GM12878 (cell line): ENCODE results near the gene LDLRAD3. TPM values are rescaled to one million over a fixed set of nuclear protein-coding genes. Genes with fewer than 3 reads are reported as not detected.

Source experiments
- ATAC-seq: fragments of 200-7000 bp; cut with Tn5 transposase; 3 replicates; pipeline ENCODE4 v1.9.1; 2020; ENCODE audit warnings: mild to moderate bottlenecking, moderate library complexity
- BruUV-seq: library from RNA; stranded (reverse); fragments of 400-500 nt; replicated peaks from 2 replicates; lab custom pipeline; 2021; lab: Mats Ljungman, UMichigan
- CTCF ChIA-PET: fragments of 300-600 bp; sonication (Branson Sonifier 250); formaldehyde crosslinking; extraction: SDS; loops from one replicate; lab custom pipeline; 2021; ENCODE audit warnings: inconsistent platforms; lab: Yijun Ruan, JAX
- POLR2A ChIA-PET: fragments of 350-600 bp; formaldehyde crosslinking; extraction: SDS; loops from one replicate; lab custom pipeline; 2021; ENCODE audit warnings: inconsistent platforms; lab: Charles Lee
- RAD21 ChIA-PET: fragments of 300-600 bp; sonication (Branson Sonifier 250); formaldehyde crosslinking; loops from one replicate; lab custom pipeline; 2023; ENCODE audit warnings: antibody characterized with exemption; ENCODE audit not compliant: unreplicated experiment; lab: Charles Lee
- SMC1A ChIA-PET: fragments of 300-600 bp; sonication (Branson Sonifier 250); formaldehyde crosslinking; loops from one replicate; lab custom pipeline; 2023; ENCODE audit not compliant: unreplicated experiment, uncharacterized antibody; lab: Charles Lee
- DNase-seq: peaks from one replicate; pipeline ENCODE4 v3.0.0-alpha.2; 2011; ENCODE audit warnings: low read depth, low spot score
- FAIRE-seq: peaks from 3 replicates; lab custom pipeline; 2011; peaks lifted over from hg19 to GRCh38; lab: Jason Lieb, UNC
- H2AFZ ChIP-seq: 2 replicates; pipeline ENCODE4 v1.6.0; 2011; ENCODE audit warnings: low read depth, low read length, control low read depth; ENCODE audit not compliant: control insufficient read depth
- H3K27ac ChIP-seq: 2 replicates; pipeline ENCODE4 v1.5.1; 2011; ENCODE audit warnings: control low read depth; ENCODE audit not compliant: control insufficient read depth, insufficient read depth
- H3K27me3 ChIP-seq, 2 experiments: replicated peaks in 1 of 2; 2 replicates each; pipeline versions ENCODE4 v1.6.0 to v1.6.1; 2011; ENCODE audit warnings: low read length in 1 of 2; ENCODE audit not compliant: control insufficient read depth in 2 of 2, insufficient read depth in 2 of 2
- H3K36me3 ChIP-seq, 2 experiments: 2 replicates each; pipeline ENCODE4 v1.5.1; 2011; ENCODE audit warnings: low read length in 1 of 2; ENCODE audit not compliant: control insufficient read depth in 2 of 2, insufficient read depth in 2 of 2
- H3K4me1 ChIP-seq: 2 replicates; pipeline ENCODE4 v1.6.1; 2011; ENCODE audit warnings: mild to moderate bottlenecking, low read length, moderate library complexity, mixed read lengths; ENCODE audit not compliant: control insufficient read depth, insufficient read depth
- H3K4me2 ChIP-seq: 2 replicates; pipeline ENCODE4 v1.6.0; 2011; ENCODE audit warnings: control low read depth; ENCODE audit not compliant: control insufficient read depth, insufficient read depth
- H3K4me3 ChIP-seq: fragments of 200-600 bp; sonication (generic); 2 replicates; pipeline ENCODE4 v1.5.1; 2016
- H3K79me2 ChIP-seq: 2 replicates; pipeline ENCODE4 v1.6.0; 2011; ENCODE audit warnings: low read length; ENCODE audit not compliant: control insufficient read depth, insufficient read depth
- H3K9ac ChIP-seq: 2 replicates; pipeline ENCODE4 v1.8.0; 2011; ENCODE audit warnings: low read length, control low read depth, mixed read lengths; ENCODE audit not compliant: control insufficient read depth, insufficient read depth
- H3K9me3 ChIP-seq: replicated peaks from 3 replicates; pipeline ENCODE4 v1.5.1; 2011; ENCODE audit warnings: mild to moderate bottlenecking, low read length; ENCODE audit not compliant: control insufficient read depth, insufficient read depth
- H4K20me1 ChIP-seq: 2 replicates; pipeline ENCODE4 v1.6.0; 2011; ENCODE audit not compliant: control insufficient read depth, insufficient read depth
- BCL3 ChIP-seq: IDR thresholded peaks from 2 replicates; pipeline ENCODE4 v1.6.1; 2011; ENCODE audit warnings: borderline replicate concordance, low read depth, mild to moderate bottlenecking, moderate library complexity, low read length; ENCODE audit not compliant: insufficient read depth, poor library complexity, severe bottlenecking
- CEBPB ChIP-seq, 2 experiments: fragments of 150-350 bp in 1 of 2; IDR thresholded peaks; 2 replicates each; pipeline ENCODE4 v1.6.1; 2012 to 2014; ENCODE audit warnings: low read depth in 2 of 2, low read length in 2 of 2, borderline replicate concordance in 1 of 2, inconsistent platforms in 1 of 2
- CHD4 ChIP-seq: fragments of 200-600 bp; sonication (generic); IDR thresholded peaks from 2 replicates; pipeline ENCODE4 v1.6.1; 2016; ENCODE audit warnings: mild to moderate bottlenecking
- E2F4 ChIP-seq: IDR thresholded peaks from 2 replicates; pipeline ENCODE4 v1.6.1; 2012; ENCODE audit warnings: low read depth, low read length, improper control_type of control experiment
- FOXM1 ChIP-seq: IDR thresholded peaks from 2 replicates; pipeline ENCODE4 v1.6.1; 2012; ENCODE audit warnings: low read depth, mild to moderate bottlenecking, inconsistent platforms, low read length, moderate library complexity
- HDAC6 ChIP-seq: fragments of 200-600 bp; sonication (generic); IDR thresholded peaks from one replicate; pipeline ENCODE4 v1.8.0; 2017; ENCODE audit warnings: antibody characterized with exemption; ENCODE audit not compliant: unreplicated experiment
- JUND ChIP-seq: IDR thresholded peaks from 2 replicates; pipeline ENCODE4 v1.6.1; 2012; ENCODE audit warnings: low read depth, mild to moderate bottlenecking, low read length, improper control_type of control experiment, moderate library complexity
- PAX5 ChIP-seq: IDR thresholded peaks from 2 replicates; pipeline ENCODE4 v1.6.1; 2011; ENCODE audit warnings: low read depth, low read length, borderline replicate concordance
- PML ChIP-seq: IDR thresholded peaks from 2 replicates; pipeline ENCODE4 v1.6.1; 2012; ENCODE audit warnings: low read length, inconsistent platforms
- RBBP5 ChIP-seq: fragments of 200-600 bp; sonication (generic); conservative IDR thresholded peaks from 2 replicates; pipeline ENCODE4 v1.6.1; 2016
- RELA ChIP-seq: fragments of 450-650 bp; IDR thresholded peaks from 2 replicates; pipeline ENCODE4 v1.8.0; 2014; ENCODE audit warnings: borderline replicate concordance; ENCODE audit not compliant: partially characterized antibody
- RUNX3 ChIP-seq: IDR thresholded peaks from 2 replicates; pipeline ENCODE4 v1.6.1; 2012; ENCODE audit warnings: low read length, inconsistent platforms
- SMC3 ChIP-seq: IDR thresholded peaks from 2 replicates; pipeline ENCODE4 v1.6.1; 2011; ENCODE audit warnings: low read length, improper control_type of control experiment, borderline replicate concordance
- SRF ChIP-seq, 2 experiments: IDR thresholded peaks; 2 replicates each; pipeline ENCODE4 v1.6.1; 2011; ENCODE audit warnings: low read depth in 2 of 2, low read length in 2 of 2, mild to moderate bottlenecking in 1 of 2, moderate library complexity in 1 of 2
- TCF7 ChIP-seq: IDR thresholded peaks from 2 replicates; pipeline ENCODE4 v1.6.1; 2014; ENCODE audit warnings: antibody characterized with exemption, borderline replicate concordance
- YBX1 ChIP-seq: fragments of 450-650 bp; IDR thresholded peaks from 2 replicates; pipeline ENCODE4 v1.6.1; 2016; ENCODE audit warnings: antibody characterized with exemption
- ZZZ3 ChIP-seq: IDR thresholded peaks from 2 replicates; pipeline ENCODE4 v1.6.1; 2011; ENCODE audit warnings: low read depth; ENCODE audit not compliant: control insufficient read depth, insufficient read length
- WGBS: methylation state at CpG from one replicate; pipeline ENCODE4 v1.1.6; 2016; ENCODE audit warnings: low lambda C conversion rate; ENCODE audit not compliant: insufficient replicate concordance, insufficient coverage; ENCODE audit errors: missing lambda C conversion rate; 5-methylcytosine and 5-hydroxymethylcytosine counted together
- in situ Hi-C: fragments of 300-500 bp; cut with MboI; formaldehyde crosslinking; loops from 9 replicates; pipeline ENCODE4 v1.14.3; 2018; ENCODE audit warnings: mixed read lengths
- intact Hi-C: fragments of 100-400 bp; cut with micrococcal nuclease; formaldehyde crosslinking; loops from one replicate; pipeline ENCODE4 v1.14.2; 2022; ENCODE audit not compliant: unreplicated experiment
- polyA plus RNA-seq, 11 experiments: library from polyadenylated mRNA; depleted of rRNA in 4 of 11; unstranded in 6 of 11; stranded (reverse) in 5 of 11; fragments of >200 nt; fragmentation: Nextera tagmentation in 4 of 11; fragmentation: Illumina TruSeq in 1 of 11; extraction: Ambion mirVana in 4 of 11; extraction: Trizol in 1 of 11; gene quantifications; 1 replicate in 1 of 11; 2 replicates in 10 of 11; pipeline versions ENCODE4 v1.2.1 to v1.2.3, GENCODE V29; 2011 to 2016; ENCODE audit warnings: inconsistent platforms in 2 of 11, missing spikeins in 2 of 11, low read depth in 1 of 11
- total RNA-seq, 4 experiments: library from RNA; depleted of rRNA in 3 of 4; stranded (reverse); fragments of >200 nt in 3 of 4; fragmentation: Illumina TruSeq in 1 of 4; extraction: Trizol in 1 of 4; gene quantifications; 2 replicates each; pipeline versions ENCODE4 v1.2.1 to v1.2.3, GENCODE V29; 2013 to 2021
- TF ChIP-seq, protein P1 (sequence below): fragments of 450-650 bp; IDR thresholded peaks from 2 replicates; pipeline ENCODE4 v1.6.1; 2018; ENCODE audit warnings: mild to moderate bottlenecking, low read depth, moderate library complexity; ENCODE audit not compliant: partially characterized antibody

LDLRAD3 gene
- total and polyA plus RNA-seq, 10 of the 15 experiments (the other 5 are each of a cell fraction or from before 2014, with no cell fraction given): 2.5 to 17.2 (median 10.7) TPM

GRCh38 chr11:36118084-36118483 is 174.2 kb downstream of the LDLRAD3 start:
- in situ Hi-C loops: no loop called here

More at GRCh38 chr11:36118084-36118483, 174.2 kb downstream of the LDLRAD3 start:
- 38% methylated on average over 2 of the region's 2 CpGs for WGBS
- Histone ChIP-seq H3K79me2 (no peaks in the 10 kb centered on the region), H3K27ac (no peak overlapping the region), H2AFZ (no peak overlapping the region), H3K4me1 (no peaks in the 10 kb centered on the region), H4K20me1 (no peaks in the 10 kb centered on the region), H3K9ac (no peak overlapping the region), H3K9me3 (no peaks in the 10 kb centered on the region; the same call in 2 of the 3 replicates), H3K4me2 (no peak overlapping the region), H3K4me3 (no peak overlapping the region), H3K27me3 (no peaks in the 10 kb centered on the region), H3K36me3 (no peaks in the 10 kb centered on the region)
- FAIRE-seq: no peak
- ChIA-PET SMC1A (no interaction called here), CTCF (interaction anchor here (1.4 kb wide), 1 partner anchor 296 kb away, joined by 3 read pairs; no protein-coding TSS in a partner anchor), RAD21 (no interaction called here), POLR2A (no interaction called here)
- no peak for TF ChIP-seq PML
- no peak for TF ChIP-seq RBBP5
- no peak for TF ChIP-seq ZZZ3
- TF ChIP-seq, protein P1, sequence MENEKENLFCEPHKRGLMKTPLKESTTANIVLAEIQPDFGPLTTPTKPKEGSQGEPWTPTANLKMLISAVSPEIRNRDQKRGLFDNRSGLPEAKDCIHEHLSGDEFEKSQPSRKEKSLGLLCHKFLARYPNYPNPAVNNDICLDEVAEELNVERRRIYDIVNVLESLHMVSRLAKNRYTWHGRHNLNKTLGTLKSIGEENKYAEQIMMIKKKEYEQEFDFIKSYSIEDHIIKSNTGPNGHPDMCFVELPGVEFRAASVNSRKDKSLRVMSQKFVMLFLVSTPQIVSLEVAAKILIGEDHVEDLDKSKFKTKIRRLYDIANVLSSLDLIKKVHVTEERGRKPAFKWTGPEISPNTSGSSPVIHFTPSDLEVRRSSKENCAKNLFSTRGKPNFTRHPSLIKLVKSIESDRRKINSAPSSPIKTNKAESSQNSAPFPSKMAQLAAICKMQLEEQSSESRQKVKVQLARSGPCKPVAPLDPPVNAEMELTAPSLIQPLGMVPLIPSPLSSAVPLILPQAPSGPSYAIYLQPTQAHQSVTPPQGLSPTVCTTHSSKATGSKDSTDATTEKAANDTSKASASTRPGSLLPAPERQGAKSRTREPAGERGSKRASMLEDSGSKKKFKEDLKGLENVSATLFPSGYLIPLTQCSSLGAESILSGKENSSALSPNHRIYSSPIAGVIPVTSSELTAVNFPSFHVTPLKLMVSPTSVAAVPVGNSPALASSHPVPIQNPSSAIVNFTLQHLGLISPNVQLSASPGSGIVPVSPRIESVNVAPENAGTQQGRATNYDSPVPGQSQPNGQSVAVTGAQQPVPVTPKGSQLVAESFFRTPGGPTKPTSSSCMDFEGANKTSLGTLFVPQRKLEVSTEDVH: no peak
- no peak for TF ChIP-seq CEBPB (IDR thresholded peaks at IDR 0.05; ENCODE audit: borderline replicate concordance in 1 of 2, low read depth in 2 of 2, low read length in 2 of 2)
- no peak for TF ChIP-seq CHD4
- TF ChIP-seq BCL3: no peak
- TF ChIP-seq SRF (IDR thresholded peaks at IDR 0.05; ENCODE audit: low read depth in 2 of 2, low read length in 2 of 2): no peak
- no peak for TF ChIP-seq SMC3
- no peak for TF ChIP-seq RUNX3
- no peak for TF ChIP-seq FOXM1
- TF ChIP-seq E2F4: no peak
- TF ChIP-seq JUND: no peak
- no peak for TF ChIP-seq YBX1
- TF ChIP-seq HDAC6: no peak
- no peak for TF ChIP-seq PAX5
- no peak for TF ChIP-seq TCF7
- no peak for TF ChIP-seq RELA
- no peak for ATAC-seq
- intact Hi-C loops: no loop called here
- DNase-seq: no peak
- BruUV-seq: no TSS peak
